Measurements from ENCODE around the gene DNAJC7. TPM values are rescaled to one million over a fixed set of nuclear protein-coding genes. Genes with fewer than 3 reads are reported as not detected.
A peak's percentile ranks its signal among the peaks of the same experiment; 100 is the strongest.

The DNAJC7 gene
- total and polyA plus RNA-seq, 9 of the 15 experiments (the other 6 are each of a cell fraction or from before 2014, with no cell fraction given) = 85.8 to 262 (median 157) TPM

DNA sequence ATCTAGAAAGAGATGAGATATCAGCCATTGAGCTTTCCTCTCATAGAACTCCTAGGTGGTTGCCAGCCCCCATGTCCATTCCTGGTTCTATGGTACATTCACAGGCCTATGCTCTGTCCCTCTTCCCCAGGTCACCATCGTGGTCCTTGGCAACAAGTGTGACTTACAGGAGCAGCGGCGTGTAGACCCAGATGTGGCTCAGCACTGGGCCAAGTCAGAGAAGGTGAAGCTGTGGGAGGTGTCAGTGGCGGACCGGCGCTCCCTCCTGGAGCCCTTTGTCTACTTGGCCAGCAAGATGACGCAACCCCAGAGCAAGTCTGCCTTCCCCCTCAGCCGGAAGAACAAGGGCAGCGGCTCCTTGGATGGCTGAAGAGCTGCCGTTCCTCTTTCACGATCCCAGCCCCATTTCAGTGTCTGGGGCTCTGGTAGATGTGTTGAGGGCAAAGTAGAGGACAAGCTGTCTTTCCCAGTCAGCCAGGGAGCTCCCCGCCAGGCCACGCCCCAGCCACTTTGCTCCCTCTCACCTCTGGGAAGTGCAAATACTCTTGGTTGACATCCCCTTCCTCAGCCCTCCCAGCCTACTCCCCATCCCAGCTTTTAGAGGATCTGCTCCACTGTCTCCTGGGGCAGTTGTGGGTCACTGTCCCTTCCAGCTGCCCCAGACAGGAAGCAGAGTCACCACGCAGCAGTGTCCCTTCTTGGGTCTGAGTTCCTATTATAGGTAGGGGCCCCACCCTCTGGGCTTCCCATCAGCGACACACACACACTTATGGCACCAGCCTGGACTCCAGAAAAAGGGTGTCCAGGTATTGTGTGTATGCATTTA lies 6.5 kb upstream of the DNAJC7 start (continued):
- peak; percentile 70; the same call in 1 of the 2 replicates for TF ChIP-seq KLF6 (CRISPR knock-in tag; IDR thresholded peaks at IDR 0.05; ENCODE audit: borderline replicate concordance)
- TF ChIP-seq NONO (IDR thresholded peaks at IDR 0.05; ENCODE audit: low read depth in 2 of 2, low read length in 1 of 2) = no peak
- peak; percentile 68; the same call in 1 of the 2 replicates for TF ChIP-seq ZBTB17 (CRISPR knock-in tag; IDR thresholded peaks at IDR 0.05)
- TF ChIP-seq DPF2 (IDR thresholded peaks at IDR 0.05) = no peak
- no peak for TF ChIP-seq KDM1A (IDR thresholded peaks at IDR 0.05)
- no peak for TF ChIP-seq ZKSCAN1 (IDR thresholded peaks at IDR 0.05; ENCODE audit: low read depth, low read length)
- no peak for TF ChIP-seq FOXK1 (CRISPR knock-in tag; IDR thresholded peaks at IDR 0.05; ENCODE audit: borderline replicate concordance)
- no peak for TF ChIP-seq ZBTB8A (IDR thresholded peaks at IDR 0.05; ENCODE audit: partially characterized antibody)
- no peak for TF ChIP-seq SNRNP70 (optimal IDR thresholded peaks at IDR 0.05; ENCODE audit: low read depth, low read length)
- TF ChIP-seq MTA3 (IDR thresholded peaks at IDR 0.05; ENCODE audit: borderline replicate concordance) = 0 out of 2 replicates have a peak, but pooled peaks have one; percentile 32
- TF ChIP-seq C11orf30 (IDR thresholded peaks at IDR 0.05; ENCODE audit: low read depth) = no peak
- TF ChIP-seq, protein P1, sequence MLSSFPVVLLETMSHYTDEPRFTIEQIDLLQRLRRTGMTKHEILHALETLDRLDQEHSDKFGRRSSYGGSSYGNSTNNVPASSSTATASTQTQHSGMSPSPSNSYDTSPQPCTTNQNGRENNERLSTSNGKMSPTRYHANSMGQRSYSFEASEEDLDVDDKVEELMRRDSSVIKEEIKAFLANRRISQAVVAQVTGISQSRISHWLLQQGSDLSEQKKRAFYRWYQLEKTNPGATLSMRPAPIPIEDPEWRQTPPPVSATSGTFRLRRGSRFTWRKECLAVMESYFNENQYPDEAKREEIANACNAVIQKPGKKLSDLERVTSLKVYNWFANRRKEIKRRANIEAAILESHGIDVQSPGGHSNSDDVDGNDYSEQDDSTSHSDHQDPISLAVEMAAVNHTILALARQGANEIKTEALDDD (IDR thresholded peaks at IDR 0.05) = no peak
- no peak for TF ChIP-seq BRF1 (IDR thresholded peaks at IDR 0.05; ENCODE audit: borderline replicate concordance, extremely low read depth, insufficient read length)
- peak; percentile 81 for TF ChIP-seq L3MBTL2 (IDR thresholded peaks at IDR 0.05)
- TF ChIP-seq ZNF445 (CRISPR knock-in tag; IDR thresholded peaks at IDR 0.05; ENCODE audit: low read depth) = no peak
- no peak for TF ChIP-seq FUS (optimal IDR thresholded peaks at IDR 0.05; ENCODE audit: low read depth, low read length)
- TF ChIP-seq LCOR (CRISPR knock-in tag; IDR thresholded peaks at IDR 0.05) = no peak
- TF ChIP-seq NR2C1 (IDR thresholded peaks at IDR 0.05) = no peak; the same call in 1 of the 2 replicates
- TF ChIP-seq NR2C1 (tag; IDR thresholded peaks at IDR 0.05) = peak; percentile 74
- TF ChIP-seq ATF1 (CRISPR knock-in tag; IDR thresholded peaks at IDR 0.05) = no peak
- TF ChIP-seq ATF1 (tag; IDR thresholded peaks at IDR 0.05) = 0 out of 2 replicates have a peak, but pooled peaks have one; percentile 35
- TF ChIP-seq THRAP3 (IDR thresholded peaks at IDR 0.05; ENCODE audit: borderline replicate concordance) = no peak
- TF ChIP-seq PTBP1 (IDR thresholded peaks at IDR 0.05; ENCODE audit: low read depth, low read length) = 0 out of 2 replicates have a peak, but pooled peaks have one; percentile 30
- no peak for TF ChIP-seq NCOA2 (IDR thresholded peaks at IDR 0.05; ENCODE audit: partially characterized antibody in 2 of 2)
- TF ChIP-seq, protein P2, sequence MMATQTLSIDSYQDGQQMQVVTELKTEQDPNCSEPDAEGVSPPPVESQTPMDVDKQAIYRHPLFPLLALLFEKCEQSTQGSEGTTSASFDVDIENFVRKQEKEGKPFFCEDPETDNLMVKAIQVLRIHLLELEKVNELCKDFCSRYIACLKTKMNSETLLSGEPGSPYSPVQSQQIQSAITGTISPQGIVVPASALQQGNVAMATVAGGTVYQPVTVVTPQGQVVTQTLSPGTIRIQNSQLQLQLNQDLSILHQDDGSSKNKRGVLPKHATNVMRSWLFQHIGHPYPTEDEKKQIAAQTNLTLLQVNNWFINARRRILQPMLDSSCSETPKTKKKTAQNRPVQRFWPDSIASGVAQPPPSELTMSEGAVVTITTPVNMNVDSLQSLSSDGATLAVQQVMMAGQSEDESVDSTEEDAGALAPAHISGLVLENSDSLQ (IDR thresholded peaks at IDR 0.05) = peak; percentile 44; the same call in 1 of the 2 replicates
- peak; percentile 52 for TF ChIP-seq NEUROD1 (IDR thresholded peaks at IDR 0.05; ENCODE audit: borderline replicate concordance, low read depth, low read length, partially characterized antibody)
- no peak for TF ChIP-seq ZNF316 (IDR thresholded peaks at IDR 0.05)
